Suppressor macrophage treated with lipopolysaccharide for 4 hours (primary cell): Measurements from ENCODE around the gene PBX4.
"Not testable (repeated sequence)": the region's sequence is repeated elsewhere in the genome, so short reads cannot be mapped to it uniquely, and the experiment has no call there.

Experiments used
- DNase-seq: peaks from one replicate; pipeline ENCODE4 v3.0.0-alpha.2; 2020

Gene PBX4

GRCh38 chr19:19626516-19627472 lies 8.3 kb upstream of the PBX4 start:
- DNase-seq = no peak

DNA sequence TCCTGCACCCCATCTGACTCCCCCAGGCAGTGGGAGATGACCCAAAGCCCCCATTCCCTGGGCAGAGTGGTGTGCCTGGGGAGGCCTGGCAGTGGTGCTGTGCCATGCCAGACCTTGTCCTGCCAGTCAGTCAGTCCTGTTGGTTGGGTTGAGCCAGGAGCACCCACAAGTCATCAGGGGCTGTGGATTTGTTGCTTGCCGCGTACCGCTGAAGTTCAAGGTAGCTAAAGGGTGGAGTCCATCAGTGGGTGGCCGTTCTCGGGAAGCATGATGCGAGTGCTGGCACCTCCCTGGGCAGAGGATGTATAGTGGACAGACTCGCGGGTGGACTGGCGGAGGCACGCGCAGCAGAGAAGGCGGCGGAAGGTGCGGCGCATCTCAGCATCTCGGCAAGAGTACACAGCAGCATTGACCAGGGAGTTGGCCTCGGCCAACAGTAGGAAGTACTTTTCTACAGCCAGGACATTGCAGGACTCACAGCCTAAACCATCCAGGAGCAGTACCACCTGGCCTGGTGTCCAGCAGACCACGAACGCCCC lies 5.6 kb upstream of the PBX4 start:
- DNase-seq = no peak

DNA sequence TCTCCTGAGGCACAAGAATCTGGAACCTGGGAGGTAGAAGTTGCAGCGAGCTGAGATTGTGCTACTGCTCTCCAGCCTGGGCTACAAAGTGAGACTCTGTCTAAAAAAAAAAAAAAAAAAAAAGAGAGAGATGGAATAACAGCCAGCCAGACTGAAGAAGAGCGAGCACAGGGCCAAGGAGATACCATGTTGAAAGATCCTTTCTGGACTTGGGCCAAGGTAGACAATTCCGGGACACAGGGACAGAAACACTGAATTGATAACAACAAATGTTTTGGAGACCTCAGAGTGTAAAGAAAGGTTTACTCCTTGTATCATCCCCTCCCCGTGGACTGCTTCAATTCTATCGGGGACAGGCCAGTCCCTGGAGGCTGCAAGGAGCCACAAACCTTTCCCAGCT lies 4.9 kb upstream of the PBX4 start:
- DNase-seq = no peak

DNA sequence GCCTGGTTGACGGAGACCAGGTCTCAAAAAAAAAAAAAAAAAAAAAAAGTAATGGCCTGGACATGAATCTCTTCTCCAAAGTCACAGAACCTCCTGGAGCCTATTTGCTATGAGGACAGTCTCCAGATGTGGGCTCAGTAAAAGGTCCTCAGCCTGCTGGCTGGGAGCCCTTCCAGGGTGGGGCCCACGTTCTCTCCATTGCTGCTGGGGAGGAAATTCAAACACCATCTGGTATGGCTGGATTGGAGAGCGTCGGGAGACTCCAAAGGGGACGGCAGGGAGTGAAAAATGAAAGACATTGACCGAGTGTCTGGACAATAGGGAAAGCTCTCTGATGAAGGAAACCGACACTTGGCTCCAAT lies 1.3 kb upstream of the PBX4 start:
- DNase-seq = no peak

GRCh38 chr19:19619181-19619848 lies 828 bp upstream of the PBX4 start:
- DNase-seq = no peak

DNA sequence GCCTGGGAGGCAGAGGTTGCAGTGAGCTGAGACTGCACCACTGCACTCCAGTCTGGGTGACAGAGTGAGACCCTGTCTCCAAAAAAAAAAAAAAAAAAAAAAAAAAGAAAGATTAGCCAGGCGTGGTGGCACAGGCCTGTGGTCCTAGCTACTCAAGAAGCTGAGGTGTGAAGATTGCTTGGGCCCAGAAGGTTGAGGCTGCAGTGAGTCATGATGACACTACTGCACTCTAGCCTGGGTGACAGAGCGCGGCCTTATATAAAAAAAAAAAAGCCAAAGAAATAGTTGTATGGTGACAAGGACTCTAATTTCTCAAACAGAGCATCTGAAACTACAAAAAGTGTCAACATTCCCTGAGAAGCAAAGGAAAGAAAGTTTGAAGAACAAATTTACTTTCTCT lies 3.4 kb downstream of the PBX4 start:
- no peak for DNase-seq

- no peak for DNase-seq
Observed at GRCh38 chr19:19613506-19613905, 5.0 kb downstream of the PBX4 start.

- DNase-seq = no peak
Observed at GRCh38 chr19:19610376-19611202, 7.9 kb downstream of the PBX4 start.

- DNase-seq = not testable (repeated sequence)
Observed at GRCh38 chr19:19606686-19607085, 11.8 kb downstream of the PBX4 start.

DNA sequence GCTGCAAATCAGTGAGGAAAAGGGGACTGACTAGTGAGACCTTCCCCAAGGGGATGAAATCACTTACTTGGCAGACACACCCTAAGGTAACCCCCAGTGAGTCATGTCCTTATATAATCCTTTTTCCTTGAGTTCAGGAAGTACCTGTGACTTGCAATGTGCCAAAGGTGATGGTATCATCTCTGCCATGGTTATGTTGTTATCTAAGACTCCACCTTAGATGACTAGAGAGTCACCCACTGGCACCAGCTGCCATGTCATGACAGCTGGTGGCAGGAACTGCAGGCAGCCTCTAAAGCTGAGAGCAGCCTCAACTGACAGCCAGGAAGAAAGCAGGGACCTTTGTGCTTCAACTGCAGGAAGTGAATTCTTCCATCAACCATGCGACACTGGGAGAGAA lies 12.5 kb downstream of the PBX4 start:
- DNase-seq = no peak

GRCh38 chr19:19602713-19603324 lies 15.7 kb downstream of the PBX4 start:
- no peak for DNase-seq

- DNase-seq = no peak
Observed at GRCh38 chr19:19602136-19602712, 16.3 kb downstream of the PBX4 start.

GRCh38 chr19:19600793-19601330 lies 17.6 kb downstream of the PBX4 start:
- peak; percentile 61 for DNase-seq

DNA sequence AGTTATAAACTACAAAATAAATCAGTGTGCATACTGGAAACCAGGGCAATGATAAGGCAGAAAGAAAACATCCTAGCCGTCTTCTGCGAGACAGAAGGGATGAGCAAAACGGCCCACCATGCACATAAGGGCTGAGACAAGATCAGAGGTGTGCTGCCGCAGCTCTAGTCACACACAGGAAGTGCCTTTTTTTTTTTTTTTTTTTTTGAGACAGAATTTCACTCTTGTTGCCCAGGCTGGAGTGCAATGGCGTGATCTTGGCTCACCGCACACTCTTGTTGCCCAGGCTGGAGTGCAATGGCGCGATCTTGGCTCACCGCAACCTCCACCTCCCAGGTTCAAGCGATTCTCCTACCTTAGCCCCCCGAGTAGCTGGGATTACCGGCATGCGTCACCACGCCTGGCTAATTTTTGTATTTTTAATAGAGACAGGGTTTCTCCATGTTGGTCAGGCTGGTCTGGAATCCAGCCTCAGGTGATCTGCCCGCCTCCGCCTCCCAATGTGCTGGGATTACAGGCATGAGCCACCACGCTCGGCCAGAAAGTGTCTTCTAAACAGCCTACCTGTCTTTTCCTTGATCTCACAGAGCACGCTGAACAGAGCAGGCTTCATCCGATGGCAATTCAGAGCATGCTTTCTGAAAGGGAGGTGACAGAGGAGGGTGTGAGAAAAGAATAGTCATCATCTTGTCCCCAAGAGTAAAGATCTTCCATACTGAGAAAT lies 19.6 kb downstream of the PBX4 start:
- not testable (repeated sequence) for DNase-seq

- DNase-seq = peak; percentile 88
Observed at GRCh38 chr19:19597809-19598306, 20.6 kb downstream of the PBX4 start.

DNA sequence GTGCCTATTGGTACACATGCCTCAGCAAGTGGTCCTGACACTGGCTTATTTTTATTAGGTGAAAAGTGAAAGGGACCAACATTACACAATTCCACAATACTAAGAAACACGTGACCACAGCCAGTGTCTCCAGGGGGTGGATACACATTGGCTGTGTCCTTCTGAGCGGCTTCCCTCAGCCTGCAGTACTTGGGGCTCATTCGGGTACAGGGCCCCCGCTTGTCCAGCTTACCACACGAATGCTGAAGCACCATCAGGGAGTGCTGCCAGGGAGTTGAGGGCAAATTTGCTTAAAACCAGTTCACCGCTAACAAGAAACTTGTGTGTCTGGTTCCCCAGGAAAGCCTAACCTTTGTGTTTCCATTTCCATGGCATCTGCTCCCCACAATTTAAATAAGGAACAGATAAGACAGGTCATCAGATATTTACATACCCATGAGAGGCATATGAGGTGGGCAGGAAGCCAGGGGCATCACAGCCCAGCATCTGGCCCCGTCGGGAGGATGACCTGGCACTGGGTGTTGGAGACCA lies 23.3 kb downstream of the PBX4 start:
- peak; percentile 78 for DNase-seq

DNA sequence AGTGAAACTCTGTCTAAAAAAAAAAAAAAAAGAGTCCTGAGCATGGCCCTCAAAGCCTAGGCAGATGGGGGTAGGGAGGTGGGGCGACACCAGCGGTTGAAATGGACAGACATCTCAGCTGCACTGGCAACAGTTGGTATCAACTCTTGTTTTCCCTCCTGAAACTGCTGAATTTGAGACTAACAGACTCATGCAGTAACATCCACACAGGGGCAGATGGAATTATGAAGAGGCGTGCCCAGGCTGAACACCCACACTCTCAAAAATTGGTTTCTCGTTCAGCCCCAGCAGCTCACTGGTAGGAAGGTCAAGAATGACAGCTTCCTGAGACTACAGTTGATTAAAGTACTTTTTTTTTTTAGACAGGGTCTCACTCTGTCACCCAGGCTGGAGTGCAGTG lies 24.1 kb downstream of the PBX4 start:
- peak; percentile 68 for DNase-seq

DNA sequence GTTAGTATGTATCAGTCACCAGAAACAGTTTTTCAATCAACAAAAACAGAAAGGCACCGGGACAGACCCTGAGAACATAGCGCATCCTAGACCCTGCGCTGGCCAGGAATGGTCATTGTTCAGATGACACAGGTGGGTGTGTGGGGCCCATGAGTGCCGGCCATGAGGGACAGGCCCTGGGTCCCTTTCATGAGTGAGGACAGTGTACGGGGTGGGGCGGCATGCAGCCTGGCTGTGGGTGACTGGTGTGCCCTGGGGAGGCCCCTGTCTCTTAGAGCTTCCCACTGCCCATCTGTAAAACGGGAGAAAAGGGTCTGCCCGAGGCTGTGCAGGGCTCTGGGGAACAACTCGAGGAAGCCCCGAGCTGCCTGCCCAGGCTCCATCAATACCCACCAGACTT lies 25.8 kb downstream of the PBX4 start:
- DNase-seq = no peak

DNA sequence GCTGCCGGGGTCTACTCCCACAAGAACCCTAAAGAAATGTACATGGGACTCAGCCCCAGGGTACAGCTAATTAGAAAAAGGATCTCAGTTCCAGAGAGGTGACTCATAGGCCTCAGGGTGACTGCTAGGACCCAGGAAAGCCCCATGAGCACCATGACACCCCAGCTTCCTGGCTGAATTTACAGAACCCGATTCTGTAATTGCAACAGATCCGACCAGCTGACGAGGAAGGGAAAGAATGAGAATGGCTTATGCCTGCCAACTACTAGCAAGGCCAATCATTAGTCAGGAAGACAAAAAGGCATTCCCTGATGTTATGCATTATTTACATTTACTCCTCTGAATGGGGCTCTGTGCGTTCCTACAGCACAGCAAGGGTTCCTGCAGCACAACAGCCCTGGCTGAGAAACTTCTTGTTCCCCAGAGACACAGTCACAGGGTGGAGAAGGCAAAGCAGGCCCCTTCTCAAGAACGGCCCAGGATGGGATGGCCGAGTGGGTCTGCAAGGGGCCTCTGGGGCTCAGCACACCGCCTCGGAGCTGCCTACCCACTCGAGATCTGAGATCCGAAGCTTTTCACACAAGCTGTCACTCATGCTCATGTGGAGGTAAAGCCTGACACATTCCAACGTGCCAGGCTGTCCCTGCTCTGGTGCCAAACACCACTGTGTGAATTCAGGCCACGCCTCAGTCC lies 27.2 kb downstream of the PBX4 start:
- DNase-seq = peak; percentile 96

- no peak for DNase-seq
Observed at GRCh38 chr19:19588546-19588945, 29.9 kb downstream of the PBX4 start.
